Nephron (organoid): ENCODE results near the gene NPY1R.

Experiments
- H3K27ac Mint-ChIP-seq, 3 experiments: 2 replicates each; pipeline ENCODE4 v1.8.0; 2020; ENCODE audit warnings: mixed read lengths in 3 of 3, mild to moderate bottlenecking in 2 of 3, moderate library complexity in 1 of 3
- H3K27me3 Mint-ChIP-seq: 2 replicates; pipeline ENCODE4 v1.8.0; 2021; ENCODE audit warnings: low read depth, mild to moderate bottlenecking, moderate library complexity, mixed read lengths
- H3K36me3 Mint-ChIP-seq: 2 replicates; pipeline ENCODE4 v1.8.0; 2020; ENCODE audit warnings: low read depth, mixed read lengths
- H3K4me1 Mint-ChIP-seq: 2 replicates; pipeline ENCODE4 v1.8.0; 2020; ENCODE audit warnings: mixed read lengths
- H3K4me3 Mint-ChIP-seq, 3 experiments: 2 replicates each; pipeline ENCODE4 v1.8.0; 2020; ENCODE audit warnings: mild to moderate bottlenecking in 3 of 3, mixed read lengths in 3 of 3, moderate library complexity in 2 of 3
- H3K9me3 Mint-ChIP-seq: 2 replicates; pipeline ENCODE4 v1.8.0; 2020; ENCODE audit warnings: mixed read lengths
- TF ChIP-seq, protein P1 (sequence below), 3 experiments: fragments of 200-600 bp; sonication (generic); IDR thresholded peaks; one replicate each; pipeline ENCODE4 v1.5.0; 2021; ENCODE audit warnings: antibody characterized with exemption in 3 of 3; ENCODE audit not compliant: unreplicated experiment in 3 of 3

The NPY1R gene

DNA sequence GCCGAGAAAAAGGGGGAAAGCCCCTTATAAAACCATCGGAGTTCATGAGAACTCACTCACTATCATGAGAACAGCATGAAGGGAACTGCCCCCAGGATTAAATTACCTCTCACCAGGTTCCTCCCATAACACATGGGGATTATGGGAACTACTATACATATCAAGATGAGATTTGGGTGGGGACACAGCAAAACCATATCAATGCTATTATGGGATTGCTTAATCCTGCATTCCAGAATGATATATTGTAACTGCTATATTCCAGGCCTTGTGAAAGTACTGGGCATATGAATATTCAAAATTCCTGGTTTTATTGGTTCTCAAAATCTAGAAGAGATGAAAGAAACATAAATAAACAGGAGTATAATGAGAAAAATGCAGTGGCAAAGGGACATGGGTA, 29.3 kb downstream of the NPY1R start:
- Mint-ChIP-seq H3K36me3 (no peaks in the 10 kb centered on the region), H3K9me3 (no peaks in the 10 kb centered on the region), H3K27me3 (peaks cover 4% of the 10 kb centered on the region), H3K4me3 (no peak overlapping the region), H3K27ac (no peak overlapping the region), H3K4me1 (no peaks in the 10 kb centered on the region)
- TF ChIP-seq, protein P1, sequence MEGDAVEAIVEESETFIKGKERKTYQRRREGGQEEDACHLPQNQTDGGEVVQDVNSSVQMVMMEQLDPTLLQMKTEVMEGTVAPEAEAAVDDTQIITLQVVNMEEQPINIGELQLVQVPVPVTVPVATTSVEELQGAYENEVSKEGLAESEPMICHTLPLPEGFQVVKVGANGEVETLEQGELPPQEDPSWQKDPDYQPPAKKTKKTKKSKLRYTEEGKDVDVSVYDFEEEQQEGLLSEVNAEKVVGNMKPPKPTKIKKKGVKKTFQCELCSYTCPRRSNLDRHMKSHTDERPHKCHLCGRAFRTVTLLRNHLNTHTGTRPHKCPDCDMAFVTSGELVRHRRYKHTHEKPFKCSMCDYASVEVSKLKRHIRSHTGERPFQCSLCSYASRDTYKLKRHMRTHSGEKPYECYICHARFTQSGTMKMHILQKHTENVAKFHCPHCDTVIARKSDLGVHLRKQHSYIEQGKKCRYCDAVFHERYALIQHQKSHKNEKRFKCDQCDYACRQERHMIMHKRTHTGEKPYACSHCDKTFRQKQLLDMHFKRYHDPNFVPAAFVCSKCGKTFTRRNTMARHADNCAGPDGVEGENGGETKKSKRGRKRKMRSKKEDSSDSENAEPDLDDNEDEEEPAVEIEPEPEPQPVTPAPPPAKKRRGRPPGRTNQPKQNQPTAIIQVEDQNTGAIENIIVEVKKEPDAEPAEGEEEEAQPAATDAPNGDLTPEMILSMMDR (IDR thresholded peaks at IDR 0.05; ENCODE audit: unreplicated experiment in 3 of 3): no peak

DNA sequence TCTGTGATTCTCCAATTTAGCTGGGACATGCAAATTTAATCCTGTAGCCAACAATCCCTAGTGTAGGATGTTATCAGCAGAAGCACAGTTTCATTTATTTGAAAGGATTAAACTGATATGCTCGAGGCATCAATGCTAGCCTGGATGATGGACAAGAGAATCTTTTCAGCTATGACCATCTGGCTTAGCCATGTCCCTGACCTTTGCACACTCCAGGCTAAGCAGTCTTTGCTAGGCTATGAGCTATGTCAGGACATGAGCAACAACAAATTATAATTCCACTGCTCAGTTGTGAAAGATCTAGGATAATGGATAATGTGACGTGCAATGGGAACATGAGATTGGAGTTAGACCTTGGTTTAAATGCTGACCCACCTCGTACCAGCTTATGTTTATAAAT, 32.0 kb downstream of the NPY1R start:
- Mint-ChIP-seq H3K4me3 (no peak overlapping the region), H3K9me3 (no peaks in the 10 kb centered on the region), H3K36me3 (no peaks in the 10 kb centered on the region), H3K27me3 (peaks cover 4% of the 10 kb centered on the region), H3K27ac (no peak overlapping the region), H3K4me1 (no peaks in the 10 kb centered on the region)
- TF ChIP-seq, protein P1 (IDR thresholded peaks at IDR 0.05; ENCODE audit: unreplicated experiment in 3 of 3): no peak

DNA sequence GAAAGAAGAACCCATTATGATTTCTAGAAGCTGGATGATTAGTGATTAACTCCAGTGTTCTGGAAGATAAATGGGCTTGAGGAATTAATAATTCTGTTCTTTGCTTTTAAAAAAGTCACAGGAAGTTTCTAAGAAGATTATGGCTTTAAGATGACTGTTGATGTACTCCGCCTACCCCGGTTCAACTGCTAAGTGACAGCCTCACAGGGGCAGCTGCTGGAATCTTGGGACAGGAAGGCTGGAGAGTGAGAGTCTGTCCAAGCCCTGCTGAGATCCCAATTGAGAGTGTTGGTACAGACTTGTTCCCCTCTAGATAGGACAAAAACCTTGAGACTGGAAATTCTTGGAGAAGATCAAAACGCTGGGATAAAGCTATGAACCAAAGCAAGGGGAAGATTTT, 37.3 kb downstream of the NPY1R start:
- TF ChIP-seq, protein P1 (IDR thresholded peaks at IDR 0.05; ENCODE audit: unreplicated experiment in 3 of 3): no peak
- H3K4me1 Mint-ChIP-seq: no peaks in the 10 kb centered on the region
- no peaks in the 10 kb centered on the region for H3K9me3 Mint-ChIP-seq

DNA sequence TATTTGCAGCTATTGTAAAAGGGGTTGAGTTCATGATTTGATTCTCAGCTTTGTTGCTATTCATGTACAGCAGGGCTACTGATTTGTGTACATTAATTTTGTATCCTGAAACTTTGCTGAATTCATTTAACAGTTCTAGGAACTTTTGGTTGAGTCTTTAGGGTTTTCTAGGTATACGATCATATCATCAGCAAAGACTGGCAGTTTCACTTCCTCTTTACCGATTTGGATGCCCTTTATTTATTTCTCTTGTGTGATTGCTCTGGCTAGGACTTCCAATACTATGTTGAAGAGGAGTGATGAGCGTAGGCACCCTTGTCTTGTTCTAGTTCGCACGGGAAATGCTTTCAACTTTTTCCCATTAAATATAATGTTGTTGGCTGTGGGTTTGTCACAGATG, 48.1 kb downstream of the NPY1R start:
- Mint-ChIP-seq H3K36me3 (no peaks in the 10 kb centered on the region), H3K27me3 (no peaks in the 10 kb centered on the region), H3K27ac (no peak overlapping the region), H3K4me3 (no peak overlapping the region), H3K4me1 (no peaks in the 10 kb centered on the region), H3K9me3 (peaks cover 7% of the 10 kb centered on the region)
- TF ChIP-seq, protein P1 (IDR thresholded peaks at IDR 0.05; ENCODE audit: unreplicated experiment in 3 of 3): no peak

More for the DNA sequence above, 37.3 kb downstream of the NPY1R start:
- H3K4me3 Mint-ChIP-seq: no peak overlapping the region
- H3K27ac Mint-ChIP-seq: no peak overlapping the region
- peaks cover 4% of the 10 kb centered on the region for H3K27me3 Mint-ChIP-seq
- no peaks in the 10 kb centered on the region for H3K36me3 Mint-ChIP-seq

DNA sequence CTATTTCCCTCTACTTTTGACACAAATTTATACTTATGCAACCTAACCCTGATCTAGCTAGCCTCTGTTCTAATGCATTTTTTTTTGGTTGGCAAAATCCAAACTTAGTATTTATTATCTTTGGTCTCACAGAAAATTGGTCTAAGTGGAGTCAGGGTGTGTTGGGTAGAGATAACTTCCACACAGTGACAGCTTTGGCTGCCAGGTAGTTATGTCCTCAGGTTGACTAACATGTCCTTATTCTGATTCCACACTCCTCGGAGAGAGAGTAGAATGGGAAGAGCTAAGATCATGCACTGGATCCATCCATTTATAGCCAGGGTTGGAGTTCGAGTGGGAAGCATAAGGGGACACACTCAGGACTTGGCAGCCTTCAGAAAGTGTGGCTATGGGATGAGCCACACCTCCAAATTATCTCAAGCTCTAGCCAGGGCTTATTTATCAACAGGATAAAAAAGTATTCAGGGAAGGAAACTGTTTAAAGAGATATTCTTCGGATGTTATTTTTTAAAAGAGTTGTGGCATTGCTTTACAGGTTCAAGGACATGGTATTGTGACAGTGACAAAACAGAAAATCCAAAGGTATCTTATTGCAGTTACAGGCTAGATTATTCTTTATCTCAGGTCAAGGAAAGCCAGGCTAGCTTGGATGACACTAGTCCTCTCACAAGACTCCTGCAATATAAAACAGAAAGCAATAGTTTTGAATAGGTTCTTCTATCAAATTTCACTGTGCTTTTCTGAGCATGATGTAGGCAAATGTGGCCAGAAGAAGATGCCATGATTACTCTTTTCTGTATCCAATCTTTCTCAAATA, 51.5 kb downstream of the NPY1R start:
- H3K9me3 Mint-ChIP-seq: peaks cover 7% of the 10 kb centered on the region
- no peak overlapping the region for H3K4me3 Mint-ChIP-seq
- H3K27me3 Mint-ChIP-seq: no peaks in the 10 kb centered on the region
- no peaks in the 10 kb centered on the region for H3K36me3 Mint-ChIP-seq
- H3K27ac Mint-ChIP-seq: no peak overlapping the region
- TF ChIP-seq, protein P1 (IDR thresholded peaks at IDR 0.05; ENCODE audit: unreplicated experiment in 3 of 3): no peak
- no peaks in the 10 kb centered on the region for H3K4me1 Mint-ChIP-seq

DNA sequence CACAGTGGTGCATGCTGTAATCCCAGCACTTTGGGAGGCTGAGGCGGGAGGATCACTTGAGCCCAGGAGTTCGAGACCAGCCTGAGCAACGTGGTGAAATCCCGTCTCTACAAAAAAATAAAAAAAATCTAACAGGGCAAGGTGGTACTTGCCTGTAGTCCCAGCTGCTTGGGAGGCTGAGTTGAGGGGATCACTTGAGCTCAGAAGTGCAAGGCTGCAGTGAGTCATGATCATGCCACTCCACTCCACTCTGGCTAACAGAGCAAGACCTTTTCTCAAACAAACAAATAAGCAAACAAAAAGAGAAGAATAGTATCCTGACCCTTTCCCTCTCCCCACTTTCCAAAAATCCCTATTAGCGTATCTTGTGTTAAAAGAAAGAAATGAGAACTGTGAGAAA, 52.7 kb downstream of the NPY1R start:
- no peak overlapping the region for H3K4me3 Mint-ChIP-seq
- peaks cover 4% of the 10 kb centered on the region for H3K9me3 Mint-ChIP-seq
- TF ChIP-seq, protein P1 (IDR thresholded peaks at IDR 0.05; ENCODE audit: unreplicated experiment in 3 of 3): no peak
- H3K4me1 Mint-ChIP-seq: no peaks in the 10 kb centered on the region
- no peaks in the 10 kb centered on the region for H3K27me3 Mint-ChIP-seq
- H3K36me3 Mint-ChIP-seq: no peaks in the 10 kb centered on the region
- H3K27ac Mint-ChIP-seq: no peak overlapping the region
